H1 (cell line): ENCODE measurements around the gene ZNF831. TPM values are rescaled to one million over a fixed set of nuclear protein-coding genes. Genes with fewer than 3 reads are reported as not detected.

Experiments
- CTCF ChIA-PET: fragments of 300-600 bp; sonication (Branson Sonifier 250); formaldehyde crosslinking; loops from one replicate; lab custom pipeline; 2021; ENCODE audit not compliant: partially characterized antibody; lab: Charles Lee
- POLR2A ChIA-PET: fragments of 300-600 bp; sonication (Branson Sonifier 250); formaldehyde crosslinking; loops from one replicate; lab custom pipeline; 2021; ENCODE audit warnings: inconsistent platforms; ENCODE audit not compliant: partially characterized antibody; lab: Charles Lee
- DNase-seq, 2 experiments: peaks; one replicate each; pipeline versions ENCODE4 v3.0.0 to v3.0.0-alpha.2; 2010 to 2022; ENCODE audit warnings: low spot score in 2 of 2, low read depth in 1 of 2, mixed read lengths in 1 of 2
- FAIRE-seq: peaks from 2 replicates; lab custom pipeline; 2011; peaks lifted over from hg19 to GRCh38; lab: Jason Lieb, UNC
- H2AFZ ChIP-seq: 2 replicates; pipeline ENCODE4 v1.8.1; 2012; ENCODE audit warnings: low read length, inconsistent platforms
- H2AK5ac ChIP-seq: 2 replicates; pipeline ENCODE4 v1.6.1; 2013; ENCODE audit warnings: low read depth, low read length
- H2BK120ac ChIP-seq: replicated peaks from 2 replicates; pipeline ENCODE3; 2013; ENCODE audit warnings: low read depth, low read length, inconsistent platforms
- H2BK12ac ChIP-seq: 2 replicates; pipeline ENCODE4 v1.6.1; 2013; ENCODE audit warnings: low read depth, low read length
- H2BK15ac ChIP-seq: 2 replicates; pipeline ENCODE4 v1.6.1; 2013; ENCODE audit warnings: low read length
- H2BK20ac ChIP-seq: 2 replicates; pipeline ENCODE4 v1.6.1; 2013; ENCODE audit warnings: low read length
- H2BK5ac ChIP-seq: 2 replicates; pipeline ENCODE4 v1.6.1; 2013; ENCODE audit warnings: low read depth, low read length
- H3K14ac ChIP-seq: 2 replicates; pipeline ENCODE4 v1.6.1; 2013; ENCODE audit warnings: inconsistent platforms; ENCODE audit not compliant: insufficient read length
- H3K18ac ChIP-seq: 2 replicates; pipeline ENCODE4 v1.6.1; 2013; ENCODE audit warnings: low read length; ENCODE audit errors: extremely low read depth
- H3K23ac ChIP-seq: 2 replicates; pipeline ENCODE4 v1.6.1; 2013; ENCODE audit warnings: inconsistent platforms; ENCODE audit not compliant: insufficient read length
- H3K23me2 ChIP-seq: 2 replicates; pipeline ENCODE4 v1.6.1; 2013; ENCODE audit warnings: low read depth, low read length
- H3K27ac ChIP-seq: 2 replicates; pipeline ENCODE4 v1.6.1; 2011; ENCODE audit warnings: low read depth, low read length, inconsistent platforms
- H3K27me3 ChIP-seq, 4 experiments: replicated peaks in 1 of 4; 1 replicate in 1 of 4; 2 replicates in 3 of 4; pipeline versions ENCODE4 v1.6.1 to v1.8.1; 2011 to 2013; ENCODE audit warnings: low read length in 3 of 4, mild to moderate bottlenecking in 3 of 4, inconsistent platforms in 2 of 4, mixed read lengths in 2 of 4, moderate library complexity in 1 of 4; ENCODE audit not compliant: control insufficient read depth in 3 of 4, insufficient read depth in 3 of 4; ENCODE audit errors: extremely low read depth in 1 of 4
- H3K36me3 ChIP-seq, 4 experiments: 2 replicates each; pipeline versions ENCODE4 v1.6.1 to v1.8.1; 2011 to 2013; ENCODE audit warnings: mild to moderate bottlenecking in 4 of 4, low read length in 3 of 4, moderate library complexity in 2 of 4, control low read depth in 1 of 4, inconsistent platforms in 1 of 4; ENCODE audit not compliant: insufficient read depth in 4 of 4, control insufficient read depth in 2 of 4
- H3K4ac ChIP-seq: replicated peaks from 2 replicates; pipeline ENCODE3; 2013; ENCODE audit warnings: low read length, low read depth, mixed read lengths, inconsistent platforms; ENCODE audit not compliant: insufficient read length
- H3K4me1 ChIP-seq, 4 experiments: replicated peaks in 1 of 4; 1 replicate in 1 of 4; 2 replicates in 3 of 4; pipeline versions ENCODE4 v1.6.1 to v1.8.1; 2011 to 2013; ENCODE audit warnings: low read length in 3 of 4, inconsistent platforms in 2 of 4, mixed read lengths in 1 of 4; ENCODE audit not compliant: insufficient read depth in 4 of 4, control insufficient read depth in 3 of 4
- H3K4me2 ChIP-seq, 2 experiments: 2 replicates each; pipeline versions ENCODE4 v1.6.1 to v1.8.1; 2011 to 2013; ENCODE audit warnings: low read depth in 2 of 2, low read length in 2 of 2, control low read depth in 1 of 2, inconsistent platforms in 1 of 2, mild to moderate bottlenecking in 1 of 2; ENCODE audit not compliant: insufficient read depth in 1 of 2
- H3K4me3 ChIP-seq, 4 experiments: fragments of 200-600, 300-600 bp in 1 of 4; sonication (generic), shearing (Covaris generic), sonication (Bioruptor Twin) in 1 of 4; 2 replicates each; pipeline versions ENCODE4 v1.5.1 to v1.8.1; 2011 to 2016; ENCODE audit warnings: low read length in 4 of 4, low read depth in 3 of 4, control low read depth in 2 of 4, inconsistent platforms in 2 of 4, mild to moderate bottlenecking in 2 of 4, mixed read lengths in 1 of 4, moderate library complexity in 1 of 4; ENCODE audit not compliant: insufficient read depth in 2 of 4; ENCODE audit errors: extremely low read depth in 1 of 4
- H3K56ac ChIP-seq: replicated peaks from 2 replicates; pipeline ENCODE3; 2013; ENCODE audit warnings: low read depth, mild to moderate bottlenecking, mixed read lengths, low read length, inconsistent platforms; ENCODE audit not compliant: insufficient read length
- H3K79me1 ChIP-seq: 2 replicates; pipeline ENCODE4 v1.6.1; 2013; ENCODE audit warnings: low read depth, low read length, control low read depth
- H3K79me2 ChIP-seq, 2 experiments: 2 replicates each; pipeline versions ENCODE4 v1.6.1 to v1.8.1; 2012 to 2013; ENCODE audit warnings: low read length in 2 of 2, mild to moderate bottlenecking in 2 of 2, inconsistent platforms in 1 of 2; ENCODE audit not compliant: insufficient read depth in 2 of 2, control insufficient read depth in 1 of 2
- H3K9ac ChIP-seq, 4 experiments: replicated peaks in 1 of 4; 1 replicate in 1 of 4; 2 replicates in 3 of 4; pipeline versions ENCODE4 v1.6.1 to v1.8.1; 2011 to 2013; ENCODE audit warnings: low read depth in 3 of 4, low read length in 3 of 4, control low read depth in 2 of 4, mild to moderate bottlenecking in 2 of 4, moderate library complexity in 2 of 4, inconsistent platforms in 1 of 4; ENCODE audit errors: extremely low read depth in 1 of 4
- H3K9me3 ChIP-seq, 2 experiments: 2 replicates each; pipeline versions ENCODE4 v1.6.1 to v1.8.1; 2012 to 2013; ENCODE audit warnings: mild to moderate bottlenecking in 2 of 2, moderate library complexity in 2 of 2, control low read depth in 1 of 2, inconsistent platforms in 1 of 2, low read depth in 1 of 2, low read length in 1 of 2, mixed read lengths in 1 of 2; ENCODE audit not compliant: insufficient read depth in 2 of 2
- H4K20me1 ChIP-seq, 2 experiments: replicated peaks in 1 of 2; 2 replicates each; pipeline versions ENCODE3 to v1.8.1; 2011 to 2013; ENCODE audit warnings: inconsistent platforms in 2 of 2, low read length in 2 of 2, mild to moderate bottlenecking in 1 of 2; ENCODE audit not compliant: insufficient read depth in 2 of 2, control insufficient read depth in 1 of 2
- H4K5ac ChIP-seq: 2 replicates; pipeline ENCODE4 v1.6.1; 2013; ENCODE audit warnings: low read length, low read depth, mixed read lengths, inconsistent platforms; ENCODE audit not compliant: insufficient read length
- H4K8ac ChIP-seq: 2 replicates; pipeline ENCODE4 v1.8.0; 2013; ENCODE audit warnings: mild to moderate bottlenecking, moderate library complexity, low read length, inconsistent platforms; ENCODE audit not compliant: insufficient read depth; ENCODE audit errors: extremely low read depth
- H4K91ac ChIP-seq: replicated peaks from 2 replicates; pipeline ENCODE3; 2013; ENCODE audit warnings: low read length, mixed read lengths, inconsistent platforms; ENCODE audit not compliant: insufficient read length
- WGBS, 2 experiments: shearing (Covaris generic) in 1 of 2; methylation state at CpG; one replicate each; pipeline versions ENCODE4 v1.1.6 to v1.1.7; 2013 to 2015; ENCODE audit warnings: low lambda C conversion rate in 2 of 2, mixed read lengths in 2 of 2, inconsistent platforms in 1 of 2, low coverage in 1 of 2, missing lambda C conversion rate in 1 of 2; ENCODE audit not compliant: insufficient replicate concordance in 2 of 2, insufficient coverage in 1 of 2, insufficient read length in 1 of 2; ENCODE audit errors: extremely low coverage in 1 of 2, missing lambda C conversion rate in 1 of 2; 5-methylcytosine and 5-hydroxymethylcytosine counted together
- polyA plus RNA-seq, 7 experiments: library from polyadenylated mRNA; depleted of rRNA in 3 of 7; stranded (reverse) in 5 of 7; unstranded in 2 of 7; fragments of >200 nt in 5 of 7; fragments of 200-250 nt in 2 of 7; gene quantifications; 1 replicate in 5 of 7; 2 replicates in 1 of 7; 4 replicates in 1 of 7; pipeline versions ENCODE4 v1.2.1 to v1.2.3, GENCODE V29; 2011 to 2013; ENCODE audit warnings: missing spikeins in 2 of 7, mixed read lengths in 2 of 7
- total RNA-seq: library from RNA; stranded (reverse); fragmentation: NEBNext Ultra II Directional; extraction: Animal tissue kit (Norgen Biotek cat#: 25700); gene quantifications from 2 replicates; pipeline ENCODE4 v1.2.1, GENCODE V29; 2021

ZNF831 gene
- total and polyA plus RNA-seq, 2 of the 8 experiments (the other 6 are each of a cell fraction or from before 2014, with no cell fraction given) = not detected

- FAIRE-seq = no peak
- Histone ChIP-seq H3K36me3 (no peaks in the 10 kb centered on the region), H4K8ac (no peak overlapping the region), H3K79me1 (no peaks in the 10 kb centered on the region), H3K23ac (no peak overlapping the region), H2BK5ac (no peak overlapping the region), H3K27ac (no peak overlapping the region), H2AK5ac (no peak overlapping the region), H3K14ac (no peak overlapping the region), H3K9me3 (no peaks in the 10 kb centered on the region), H3K4me1 (no peaks in the 10 kb centered on the region), H3K23me2 (no peaks in the 10 kb centered on the region), H2BK15ac (no peak overlapping the region), H4K20me1 (no peaks in the 10 kb centered on the region), H3K4me3 (no peak overlapping the region), H2BK12ac (no peak overlapping the region), H4K91ac (no peak overlapping the region), H2BK120ac (no peak overlapping the region), H3K27me3 (no peaks in the 10 kb centered on the region; a peak in 2 of 7 replicates), H3K18ac (no peak overlapping the region), H2BK20ac (no peak overlapping the region), H4K5ac (no peak overlapping the region), H3K9ac (no peak overlapping the region), H3K4me2 (no peak overlapping the region), H3K4ac (no peak overlapping the region), H3K79me2 (no peaks in the 10 kb centered on the region), H3K56ac (no peak overlapping the region), H2AFZ (no peak overlapping the region)
- 88% methylated on average over 13 of the region's 13 CpGs; no CpG with 5 or more reads in 1 of the 2 experiments for WGBS, 2 experiments
- ChIA-PET CTCF (interaction anchor here (0.5 to 1.5 kb wide), 5 partner anchors 29 to 166 kb away, joined by 3 to 4 read pairs (median 3); no protein-coding TSS in a partner anchor), POLR2A (interaction anchor here (0.6 kb wide), 1 partner anchor 146 kb away, joined by 3 read pairs; no protein-coding TSS in a partner anchor)
- no peak for DNase-seq
Measured at GRCh38 chr20:59177266-59178250, 13.9 kb downstream of the ZNF831 start.
